Measurements from ENCODE around the gene FAM156A. TPM values are rescaled to one million over a fixed set of nuclear protein-coding genes. Genes with fewer than 3 reads are reported as not detected.
"Not testable (repeated sequence)": the region's sequence is repeated elsewhere in the genome, so short reads cannot be mapped to it uniquely, and the experiment has no call there.

FAM156A gene, protein sequence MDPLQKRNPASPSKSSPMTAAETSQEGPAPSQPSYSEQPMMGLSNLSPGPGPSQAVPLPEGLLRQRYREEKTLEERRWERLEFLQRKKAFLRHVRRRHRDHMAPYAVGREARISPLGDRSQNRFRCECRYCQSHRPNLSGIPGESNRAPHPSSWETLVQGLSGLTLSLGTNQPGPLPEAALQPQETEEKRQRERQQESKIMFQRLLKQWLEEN
- total RNA-seq (2014; rRNA removed; shearing (Covaris generic)): 16.3 and 17.7 TPM in 2 replicates
- polyA plus RNA-seq (2016; fragmentation: Nextera tagmentation; extraction: Ambion mirVana): 4.5 and 5.2 TPM in 2 replicates
- long read RNA-seq, partial matches to known transcripts: 0 of 10 reads
- long read RNA-seq, other reads (novel, unspliced or antisense): 4 of 10 reads

DNA sequence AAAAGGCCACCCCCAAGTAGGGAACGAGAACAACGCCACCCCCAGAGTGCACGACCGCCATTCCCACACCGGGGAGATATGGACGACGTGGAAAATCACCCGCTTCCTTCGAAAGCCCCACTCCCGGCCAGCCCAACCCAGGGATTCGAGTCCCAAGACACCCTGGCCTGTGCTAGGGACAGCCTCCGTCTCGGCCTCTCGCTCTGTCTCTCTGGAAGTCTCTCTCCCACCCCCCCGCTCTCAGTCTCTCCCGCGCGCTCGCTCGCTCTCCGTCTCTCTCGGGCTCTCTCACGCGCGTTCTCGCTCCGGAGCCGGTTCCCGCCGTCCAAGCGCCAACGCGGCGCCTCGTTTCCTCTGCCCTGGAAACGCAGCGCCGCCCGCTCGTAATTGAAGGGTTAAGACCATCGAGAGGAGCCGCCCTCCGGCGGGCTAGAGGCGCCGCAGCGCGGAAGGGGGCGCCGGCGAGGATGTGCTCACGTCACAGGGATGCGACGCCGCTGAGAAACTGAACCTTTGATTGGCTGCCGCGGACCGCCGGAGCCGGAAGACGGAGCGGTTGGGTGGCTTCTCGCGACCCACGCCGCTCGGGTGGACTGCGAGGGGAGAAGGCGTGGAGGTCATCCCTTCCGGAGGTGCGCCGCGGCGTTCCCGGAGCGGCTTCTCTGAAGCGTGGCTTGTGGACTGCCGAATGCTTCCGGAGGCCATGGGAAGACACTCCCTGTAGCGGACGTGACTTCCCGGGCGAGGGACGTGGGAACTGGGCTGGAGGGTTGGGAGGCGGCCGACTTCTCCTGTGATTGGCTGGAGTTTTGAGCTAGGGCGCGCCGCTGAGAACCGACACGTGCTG lies at the start of gene FAM156A:
Gene FAM156A, minus strand, starts transcription at position 406 of the 847 bp plus-strand sequence. CDS start 9,930 bp downstream, outside the sequence.
- ATAC-seq: peak; percentile 89
- H3K27me3 Mint-ChIP-seq (ENCODE audit: insufficient read depth, low read depth, poor library complexity); H3K4me1 ChIP-seq (ENCODE audit: insufficient read depth); H3K9me2 ChIP-seq (ENCODE audit: insufficient read depth); H3F3A ChIP-seq (replicated peaks; ENCODE audit: low read depth); H3K4me3 ChIP-seq; H2AFZ ChIP-seq; H3K4me2 ChIP-seq; H3K36me3 Mint-ChIP-seq (ENCODE audit: low read depth); DNase-seq (ENCODE audit: low spot score); H3K27ac ChIP-seq (ENCODE audit: low read depth); H4K20me1 ChIP-seq (replicated peaks; ENCODE audit: insufficient read depth); H3K9me3 Mint-ChIP-seq; H3K36me3 ChIP-seq (ENCODE audit: insufficient read depth); H3K27ac Mint-ChIP-seq; H3K27me3 ChIP-seq (ENCODE audit: insufficient read depth); H3K4me1 Mint-ChIP-seq; H3K79me2 ChIP-seq (replicated peaks; ENCODE audit: insufficient read depth); H3K4me3 Mint-ChIP-seq: not testable (repeated sequence)

DNA sequence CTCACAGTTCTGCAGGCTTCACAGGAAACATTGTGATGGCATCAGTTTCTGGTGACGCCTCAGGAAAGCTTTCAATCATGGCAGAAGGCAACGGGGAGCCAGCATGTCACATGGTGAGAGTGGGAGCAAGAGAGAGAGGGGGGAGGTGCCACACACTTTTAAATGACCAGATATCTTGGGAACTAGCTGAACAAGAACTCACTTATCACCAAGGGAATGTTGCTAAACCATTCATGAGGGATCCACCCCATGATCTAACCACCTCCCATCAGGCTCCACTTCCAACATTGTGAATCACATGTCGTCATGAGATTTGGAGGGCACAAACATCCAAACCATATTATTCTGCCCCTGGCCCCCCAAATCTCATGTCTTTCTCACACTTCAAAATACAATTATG lies 47.0 kb upstream of the FAM156A start:
- H4K20me1 ChIP-seq (replicated peaks; ENCODE audit: insufficient read depth): no peaks in the 10 kb centered on the region
- 0 out of 3 replicates have a peak, but pooled peaks cover 4% of the 10 kb centered on the region for H3K4me1 Mint-ChIP-seq
- H3K27ac ChIP-seq (ENCODE audit: low read depth): no peak overlapping the region
- no peak overlapping the region for H3K27ac Mint-ChIP-seq
- no peaks in the 10 kb centered on the region for H3K4me1 ChIP-seq (ENCODE audit: insufficient read depth)
- H3K36me3 Mint-ChIP-seq (ENCODE audit: low read depth): no peaks in the 10 kb centered on the region
- H3K27me3 ChIP-seq (ENCODE audit: insufficient read depth): peaks cover 20% of the 10 kb centered on the region
- H3K4me3 ChIP-seq: no peak overlapping the region
- ATAC-seq (no peak), DNase-seq (ENCODE audit: low spot score) (no peak)
- no peak overlapping the region for H3K4me3 Mint-ChIP-seq
- H3F3A ChIP-seq (replicated peaks; ENCODE audit: low read depth): no peaks in the 10 kb centered on the region
- no peaks in the 10 kb centered on the region for H3K79me2 ChIP-seq (replicated peaks; ENCODE audit: insufficient read depth)
- H2AFZ ChIP-seq: no peak overlapping the region
- no peaks in the 10 kb centered on the region for H3K9me2 ChIP-seq (ENCODE audit: insufficient read depth)
- no peak for TF ChIP-seq STAT1 (IDR thresholded peaks at IDR 0.05; ENCODE audit: unreplicated experiment)
- no peak for TF ChIP-seq EZH2phosphoT487 (IDR thresholded peaks at IDR 0.05; ENCODE audit: unreplicated experiment)
- no peak overlapping the region for H3K4me2 ChIP-seq
- H3K36me3 ChIP-seq (ENCODE audit: insufficient read depth): no peaks in the 10 kb centered on the region
- peaks cover 2% of the 10 kb centered on the region for H3K27me3 Mint-ChIP-seq (ENCODE audit: insufficient read depth, low read depth, poor library complexity)
- peaks cover 2% of the 10 kb centered on the region; the same call in 1 of the 3 replicates for H3K9me3 Mint-ChIP-seq

DNA sequence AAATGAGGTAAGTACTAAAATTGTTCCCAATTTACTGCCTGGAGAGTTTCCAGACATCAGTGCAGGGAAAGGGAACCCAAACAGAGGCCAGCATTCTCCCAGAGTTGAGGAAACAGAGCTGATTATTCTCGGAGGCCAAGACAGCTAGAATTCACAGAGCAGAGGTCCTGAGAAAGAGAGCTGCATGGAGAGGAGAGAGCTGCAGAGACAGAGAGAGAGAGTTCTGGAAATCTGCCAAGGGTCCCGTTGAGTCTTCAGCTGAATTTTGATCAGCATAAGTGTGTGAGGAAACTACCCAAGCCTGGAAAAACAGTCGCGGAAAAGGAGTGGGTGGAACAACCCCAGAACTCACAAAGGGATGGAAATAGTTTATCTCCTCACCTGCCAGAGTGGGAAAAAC lies 46.5 kb upstream of the FAM156A start:
- Mint-ChIP-seq H3K36me3 (ENCODE audit: low read depth) (no peaks in the 10 kb centered on the region), H3K27me3 (ENCODE audit: insufficient read depth, low read depth, poor library complexity) (peaks cover 2% of the 10 kb centered on the region), H3K4me3 (no peak overlapping the region), H3K27ac (no peak overlapping the region), H3K9me3 (peaks cover 2% of the 10 kb centered on the region; the same call in 1 of the 3 replicates), H3K4me1 (0 out of 3 replicates have a peak, but pooled peaks cover 4% of the 10 kb centered on the region)
- no peaks in the 10 kb centered on the region for H3K79me2 ChIP-seq (replicated peaks; ENCODE audit: insufficient read depth)
- no peaks in the 10 kb centered on the region for H3K9me2 ChIP-seq (ENCODE audit: insufficient read depth)
- no peak for DNase-seq (ENCODE audit: low spot score)
- H3K4me2 ChIP-seq: no peak overlapping the region
- no peaks in the 10 kb centered on the region for H3K36me3 ChIP-seq (ENCODE audit: insufficient read depth)
- no peak overlapping the region for H3K4me3 ChIP-seq
- peaks cover 25% of the 10 kb centered on the region for H3K27me3 ChIP-seq (ENCODE audit: insufficient read depth)
- ATAC-seq: no peak
- H4K20me1 ChIP-seq (replicated peaks; ENCODE audit: insufficient read depth): no peaks in the 10 kb centered on the region
- no peak overlapping the region for H2AFZ ChIP-seq
- no peak overlapping the region for H3K27ac ChIP-seq (ENCODE audit: low read depth)
- H3K4me1 ChIP-seq (ENCODE audit: insufficient read depth): no peaks in the 10 kb centered on the region
- H3F3A ChIP-seq (replicated peaks; ENCODE audit: low read depth): no peaks in the 10 kb centered on the region
- TF ChIP-seq STAT1 (IDR thresholded peaks at IDR 0.05; ENCODE audit: unreplicated experiment): no peak
- no peak for TF ChIP-seq CREB1 (CRISPR knock-in tag; IDR thresholded peaks at IDR 0.05; ENCODE audit: low read depth)
- TF ChIP-seq, protein P1, sequence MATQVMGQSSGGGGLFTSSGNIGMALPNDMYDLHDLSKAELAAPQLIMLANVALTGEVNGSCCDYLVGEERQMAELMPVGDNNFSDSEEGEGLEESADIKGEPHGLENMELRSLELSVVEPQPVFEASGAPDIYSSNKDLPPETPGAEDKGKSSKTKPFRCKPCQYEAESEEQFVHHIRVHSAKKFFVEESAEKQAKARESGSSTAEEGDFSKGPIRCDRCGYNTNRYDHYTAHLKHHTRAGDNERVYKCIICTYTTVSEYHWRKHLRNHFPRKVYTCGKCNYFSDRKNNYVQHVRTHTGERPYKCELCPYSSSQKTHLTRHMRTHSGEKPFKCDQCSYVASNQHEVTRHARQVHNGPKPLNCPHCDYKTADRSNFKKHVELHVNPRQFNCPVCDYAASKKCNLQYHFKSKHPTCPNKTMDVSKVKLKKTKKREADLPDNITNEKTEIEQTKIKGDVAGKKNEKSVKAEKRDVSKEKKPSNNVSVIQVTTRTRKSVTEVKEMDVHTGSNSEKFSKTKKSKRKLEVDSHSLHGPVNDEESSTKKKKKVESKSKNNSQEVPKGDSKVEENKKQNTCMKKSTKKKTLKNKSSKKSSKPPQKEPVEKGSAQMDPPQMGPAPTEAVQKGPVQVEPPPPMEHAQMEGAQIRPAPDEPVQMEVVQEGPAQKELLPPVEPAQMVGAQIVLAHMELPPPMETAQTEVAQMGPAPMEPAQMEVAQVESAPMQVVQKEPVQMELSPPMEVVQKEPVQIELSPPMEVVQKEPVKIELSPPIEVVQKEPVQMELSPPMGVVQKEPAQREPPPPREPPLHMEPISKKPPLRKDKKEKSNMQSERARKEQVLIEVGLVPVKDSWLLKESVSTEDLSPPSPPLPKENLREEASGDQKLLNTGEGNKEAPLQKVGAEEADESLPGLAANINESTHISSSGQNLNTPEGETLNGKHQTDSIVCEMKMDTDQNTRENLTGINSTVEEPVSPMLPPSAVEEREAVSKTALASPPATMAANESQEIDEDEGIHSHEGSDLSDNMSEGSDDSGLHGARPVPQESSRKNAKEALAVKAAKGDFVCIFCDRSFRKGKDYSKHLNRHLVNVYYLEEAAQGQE (IDR thresholded peaks at IDR 0.05; ENCODE audit: unreplicated experiment): no peak
- no peak for TF ChIP-seq ZNF114 (CRISPR knock-in tag; IDR thresholded peaks at IDR 0.05)
- TF ChIP-seq, protein P2, sequence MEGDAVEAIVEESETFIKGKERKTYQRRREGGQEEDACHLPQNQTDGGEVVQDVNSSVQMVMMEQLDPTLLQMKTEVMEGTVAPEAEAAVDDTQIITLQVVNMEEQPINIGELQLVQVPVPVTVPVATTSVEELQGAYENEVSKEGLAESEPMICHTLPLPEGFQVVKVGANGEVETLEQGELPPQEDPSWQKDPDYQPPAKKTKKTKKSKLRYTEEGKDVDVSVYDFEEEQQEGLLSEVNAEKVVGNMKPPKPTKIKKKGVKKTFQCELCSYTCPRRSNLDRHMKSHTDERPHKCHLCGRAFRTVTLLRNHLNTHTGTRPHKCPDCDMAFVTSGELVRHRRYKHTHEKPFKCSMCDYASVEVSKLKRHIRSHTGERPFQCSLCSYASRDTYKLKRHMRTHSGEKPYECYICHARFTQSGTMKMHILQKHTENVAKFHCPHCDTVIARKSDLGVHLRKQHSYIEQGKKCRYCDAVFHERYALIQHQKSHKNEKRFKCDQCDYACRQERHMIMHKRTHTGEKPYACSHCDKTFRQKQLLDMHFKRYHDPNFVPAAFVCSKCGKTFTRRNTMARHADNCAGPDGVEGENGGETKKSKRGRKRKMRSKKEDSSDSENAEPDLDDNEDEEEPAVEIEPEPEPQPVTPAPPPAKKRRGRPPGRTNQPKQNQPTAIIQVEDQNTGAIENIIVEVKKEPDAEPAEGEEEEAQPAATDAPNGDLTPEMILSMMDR (conservative IDR thresholded peaks at IDR 0.05; ENCODE audit: low read depth in 2 of 2): no peak
- TF ChIP-seq, protein P3, sequence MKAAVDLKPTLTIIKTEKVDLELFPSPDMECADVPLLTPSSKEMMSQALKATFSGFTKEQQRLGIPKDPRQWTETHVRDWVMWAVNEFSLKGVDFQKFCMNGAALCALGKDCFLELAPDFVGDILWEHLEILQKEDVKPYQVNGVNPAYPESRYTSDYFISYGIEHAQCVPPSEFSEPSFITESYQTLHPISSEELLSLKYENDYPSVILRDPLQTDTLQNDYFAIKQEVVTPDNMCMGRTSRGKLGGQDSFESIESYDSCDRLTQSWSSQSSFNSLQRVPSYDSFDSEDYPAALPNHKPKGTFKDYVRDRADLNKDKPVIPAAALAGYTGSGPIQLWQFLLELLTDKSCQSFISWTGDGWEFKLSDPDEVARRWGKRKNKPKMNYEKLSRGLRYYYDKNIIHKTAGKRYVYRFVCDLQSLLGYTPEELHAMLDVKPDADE (IDR thresholded peaks at IDR 0.05): no peak
- no peak for TF ChIP-seq EZH2 (IDR thresholded peaks at IDR 0.05; ENCODE audit: low read depth, unreplicated experiment)

Data from GM23338 (cell line).